Trophoblast cell (in vitro differentiated cells and primary cell): ENCODE results near the gene TPBG. TPM values are rescaled to one million over a fixed set of nuclear protein-coding genes. Genes with fewer than 3 reads are reported as not detected.

Experiments
- DNase-seq, 2 donors: peaks; one replicate each; pipeline ENCODE4 v3.0.0-alpha.2; 2016
- H2AFZ ChIP-seq: 2 replicates; pipeline ENCODE4 v1.6.1; 2013; ENCODE audit warnings: low read length, moderate library complexity, mild to moderate bottlenecking; ENCODE audit not compliant: insufficient read depth, poor library complexity
- H2AK5ac ChIP-seq: 2 replicates; pipeline ENCODE4 v1.6.1; 2013; ENCODE audit warnings: mild to moderate bottlenecking, low read length
- H2BK120ac ChIP-seq: 2 replicates; pipeline ENCODE4 v1.6.1; 2013; ENCODE audit warnings: low read length, mild to moderate bottlenecking, moderate library complexity; ENCODE audit not compliant: insufficient read depth, poor library complexity
- H2BK12ac ChIP-seq: 2 replicates; pipeline ENCODE4 v1.6.1; 2013; ENCODE audit warnings: mild to moderate bottlenecking, low read length, moderate library complexity
- H2BK5ac ChIP-seq: 2 replicates; pipeline ENCODE4 v1.6.1; 2013; ENCODE audit warnings: low read length, low read depth, moderate library complexity, mild to moderate bottlenecking; ENCODE audit not compliant: poor library complexity
- H3K14ac ChIP-seq: 2 replicates; pipeline ENCODE4 v1.6.1; 2013; ENCODE audit warnings: mild to moderate bottlenecking, low read length
- H3K18ac ChIP-seq: 2 replicates; pipeline ENCODE4 v1.6.1; 2013; ENCODE audit warnings: mild to moderate bottlenecking, low read length
- H3K23ac ChIP-seq: 2 replicates; pipeline ENCODE4 v1.6.1; 2013; ENCODE audit warnings: low read length
- H3K27ac ChIP-seq: 2 replicates; pipeline ENCODE4 v1.5.1; 2013; ENCODE audit warnings: low read depth, mild to moderate bottlenecking, inconsistent platforms, low read length, moderate library complexity
- H3K27me3 ChIP-seq: 2 replicates; pipeline ENCODE4 v1.6.1; 2013; ENCODE audit warnings: inconsistent platforms, mild to moderate bottlenecking, low read length, moderate library complexity; ENCODE audit not compliant: insufficient read depth
- H3K36me3 ChIP-seq, 2 experiments: 1 replicate in 1 of 2; 2 replicates in 1 of 2; pipeline ENCODE4 v1.6.1; 2013; ENCODE audit warnings: low read length in 2 of 2, mild to moderate bottlenecking in 2 of 2, moderate library complexity in 1 of 2; ENCODE audit not compliant: insufficient read depth in 2 of 2, control insufficient read depth in 1 of 2
- H3K4ac ChIP-seq: 2 replicates; pipeline ENCODE4 v1.6.1; 2013; ENCODE audit warnings: low read depth, mild to moderate bottlenecking, low read length, moderate library complexity
- H3K4me1 ChIP-seq, 2 experiments: 1 replicate in 1 of 2; 2 replicates in 1 of 2; pipeline ENCODE4 v1.6.1; 2013; ENCODE audit warnings: low read length in 2 of 2, mild to moderate bottlenecking in 2 of 2, moderate library complexity in 1 of 2; ENCODE audit not compliant: insufficient read depth in 2 of 2, control insufficient read depth in 1 of 2
- H3K4me2 ChIP-seq: 2 replicates; pipeline ENCODE4 v1.6.1; 2013; ENCODE audit warnings: inconsistent platforms, mild to moderate bottlenecking, low read length, moderate library complexity
- H3K4me3 ChIP-seq: 2 replicates; pipeline ENCODE4 v1.5.1; 2013; ENCODE audit warnings: mild to moderate bottlenecking, low read depth, low read length, inconsistent platforms
- H3K79me1 ChIP-seq: one replicate; pipeline ENCODE4 v1.6.1; 2013; ENCODE audit warnings: low read length
- H3K79me2 ChIP-seq: 2 replicates; pipeline ENCODE4 v1.6.1; 2013; ENCODE audit warnings: low read length, mild to moderate bottlenecking; ENCODE audit not compliant: control insufficient read depth, insufficient read depth, poor library complexity
- H3K9ac ChIP-seq: 2 replicates; pipeline ENCODE4 v1.6.1; 2013; ENCODE audit warnings: mild to moderate bottlenecking, low read length
- H3K9me3 ChIP-seq: 2 replicates; pipeline ENCODE4 v1.6.1; 2013; ENCODE audit warnings: low read depth, mild to moderate bottlenecking, control low read depth, inconsistent platforms, low read length; ENCODE audit not compliant: insufficient read depth
- H4K12ac ChIP-seq: 2 replicates; pipeline ENCODE4 v1.6.1; 2013; ENCODE audit warnings: low read depth, mild to moderate bottlenecking, low read length, moderate library complexity
- H4K8ac ChIP-seq: 2 replicates; pipeline ENCODE4 v1.6.1; 2013; ENCODE audit warnings: low read depth, mild to moderate bottlenecking, low read length, moderate library complexity
- H4K91ac ChIP-seq: one replicate; pipeline ENCODE4 v1.6.1; 2013; ENCODE audit warnings: low read depth, mild to moderate bottlenecking, low read length, moderate library complexity
- WGBS: extraction: QIAGEN DNeasy Blood & Tissue Kit; methylation state at CpG from one replicate; pipeline ENCODE4 v1.1.7; 2013; ENCODE audit warnings: missing lambda C conversion rate; ENCODE audit not compliant: insufficient read length, insufficient coverage; ENCODE audit errors: extremely low coverage; 5-methylcytosine and 5-hydroxymethylcytosine counted together
- polyA plus RNA-seq: library from polyadenylated mRNA; stranded (reverse); fragments of 200-250 nt; gene quantifications from 2 replicates; pipeline ENCODE4 v1.2.3, GENCODE V29; 2013

The TPBG gene, protein sequence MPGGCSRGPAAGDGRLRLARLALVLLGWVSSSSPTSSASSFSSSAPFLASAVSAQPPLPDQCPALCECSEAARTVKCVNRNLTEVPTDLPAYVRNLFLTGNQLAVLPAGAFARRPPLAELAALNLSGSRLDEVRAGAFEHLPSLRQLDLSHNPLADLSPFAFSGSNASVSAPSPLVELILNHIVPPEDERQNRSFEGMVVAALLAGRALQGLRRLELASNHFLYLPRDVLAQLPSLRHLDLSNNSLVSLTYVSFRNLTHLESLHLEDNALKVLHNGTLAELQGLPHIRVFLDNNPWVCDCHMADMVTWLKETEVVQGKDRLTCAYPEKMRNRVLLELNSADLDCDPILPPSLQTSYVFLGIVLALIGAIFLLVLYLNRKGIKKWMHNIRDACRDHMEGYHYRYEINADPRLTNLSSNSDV
- polyA plus RNA-seq = 36.8 and 40.2 TPM in 2 replicates

DNA sequence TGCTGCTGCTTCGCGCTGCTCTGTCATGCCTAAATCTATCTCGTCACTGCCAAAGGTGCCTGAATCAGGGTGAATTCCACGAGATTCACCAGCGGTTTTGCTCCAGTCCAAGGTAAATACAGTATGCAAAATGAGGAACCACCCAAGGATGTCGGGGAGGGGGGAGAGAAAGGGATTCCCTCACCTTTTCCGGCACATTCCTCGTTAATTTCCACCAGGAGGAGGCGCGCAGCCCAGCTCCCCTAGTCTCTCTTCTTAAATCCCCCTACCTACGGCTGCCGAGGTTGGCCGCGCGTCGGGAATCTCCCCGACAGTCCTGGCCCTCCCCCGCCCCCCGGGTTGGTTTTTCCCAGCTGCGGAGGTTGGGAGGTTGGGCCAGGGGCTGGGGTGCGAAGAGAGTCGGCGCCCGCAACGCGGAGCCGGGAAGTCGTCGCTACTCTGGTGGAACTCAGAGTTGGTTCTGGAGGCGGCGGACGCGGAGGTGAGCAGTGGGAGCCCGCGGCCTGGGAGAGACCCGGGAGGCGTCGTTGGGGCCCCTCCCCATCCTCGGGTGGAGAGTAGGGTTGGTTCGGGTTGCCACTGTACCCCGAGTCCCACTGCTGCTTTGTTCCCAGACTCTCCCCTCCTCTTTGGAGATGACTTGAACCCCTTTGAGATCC lies at the start of gene TPBG:
Gene TPBG (plus strand): TSS at position 390 of the 659 bp plus-strand sequence. CDS start 1,145 bp downstream, outside the sequence.
- Histone ChIP-seq H3K4me3 (peak within 1 kb of the TSS; percentile 78), H3K27me3 (no peaks in the 10 kb centered on the region), H3K18ac (peak within 1 kb of the TSS; percentile 93), H2AK5ac (no peak within 1 kb of the TSS), H3K36me3 (peaks cover 3% of the 10 kb centered on the region in 2 experiments), H4K12ac (peak within 1 kb of the TSS; percentile 79), H3K27ac (peak within 1 kb of the TSS; percentile 90), H3K79me1 (peaks cover 18% of the 10 kb centered on the region), H3K4me1 (peaks cover 3 to 9% of the 10 kb centered on the region in 2 experiments), H3K4me2 (peak within 1 kb of the TSS; percentile 78), H4K8ac (peak within 1 kb of the TSS; percentile 92), H2BK12ac (peak within 1 kb of the TSS; percentile 34), H3K9me3 (peaks cover 2% of the 10 kb centered on the region), H2AFZ (peak within 1 kb of the TSS; percentile 95), H3K4ac (peak within 1 kb of the TSS; percentile 60), H3K9ac (peak within 1 kb of the TSS; percentile 84), H3K14ac (peak within 1 kb of the TSS; percentile 92), H4K91ac (peak within 1 kb of the TSS; percentile 86), H2BK120ac (peak within 1 kb of the TSS; percentile 85), H2BK5ac (peak within 1 kb of the TSS; percentile 61), H3K79me2 (peaks cover 10% of the 10 kb centered on the region), H3K23ac (no peak within 1 kb of the TSS)
- no CpG with 5 or more reads among the region's 41 CpGs for WGBS
- DNase-seq = peak; percentile 56 to 77

DNA sequence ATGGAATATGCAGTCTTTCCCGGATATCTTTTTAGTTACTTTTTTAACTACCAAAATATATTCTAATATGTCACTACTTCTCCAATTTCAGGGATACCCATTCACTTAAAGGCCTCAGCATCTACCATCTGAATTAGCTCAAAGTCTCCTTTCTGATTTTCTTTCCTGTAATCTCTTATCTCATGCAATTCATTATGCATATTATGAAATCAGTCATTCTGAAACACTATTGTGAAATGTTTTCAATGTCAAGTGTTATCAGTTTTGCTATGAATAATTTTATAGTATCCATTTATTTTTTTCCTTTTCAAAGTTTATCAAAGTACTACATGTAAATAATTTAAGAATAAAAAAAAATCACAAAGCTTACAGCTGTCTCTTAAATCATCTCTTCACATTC lies 41.2 kb upstream of the TPBG start:
- Histone ChIP-seq H2BK12ac (no peak overlapping the region), H3K27me3 (no peaks in the 10 kb centered on the region), H3K4me3 (no peak overlapping the region), H3K14ac (no peak overlapping the region), H2BK120ac (no peak overlapping the region), H2BK5ac (no peak overlapping the region), H3K79me1 (no peaks in the 10 kb centered on the region), H3K4ac (no peak overlapping the region), H3K4me1 (no peaks in the 10 kb centered on the region), H3K18ac (no peak overlapping the region), H3K36me3 (no peaks in the 10 kb centered on the region), H3K4me2 (no peak overlapping the region), H2AK5ac (no peak overlapping the region), H4K12ac (no peak overlapping the region), H4K8ac (no peak overlapping the region), H3K79me2 (no peaks in the 10 kb centered on the region), H2AFZ (no peak overlapping the region), H3K27ac (no peak overlapping the region), H4K91ac (no peak overlapping the region), H3K9ac (no peak overlapping the region), H3K9me3 (no peaks in the 10 kb centered on the region), H3K23ac (no peak overlapping the region)
- WGBS = no CpG with 5 or more reads among the region's 1 CpG
- no peak for DNase-seq

DNA sequence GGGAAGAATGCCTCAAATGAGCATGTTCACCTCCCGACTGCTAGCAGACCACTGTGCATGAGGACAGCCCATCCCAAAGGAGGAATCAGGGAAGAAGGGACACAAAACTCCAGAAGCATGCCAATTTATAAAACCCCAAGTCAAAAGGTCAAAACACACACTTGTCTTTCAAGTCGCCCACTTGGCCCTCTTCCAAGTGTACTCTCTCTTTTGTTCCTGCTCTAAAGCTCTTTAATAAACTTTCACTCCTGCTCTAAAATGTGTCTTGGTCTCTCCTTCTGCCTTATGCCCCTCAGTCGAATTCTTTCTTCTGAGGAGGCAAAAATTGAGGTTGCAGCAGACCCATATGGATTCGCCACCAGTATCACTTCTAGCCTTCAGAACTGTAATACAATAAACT lies 33.9 kb upstream of the TPBG start:
- no peak overlapping the region for H3K18ac ChIP-seq
- no peak overlapping the region for H3K9ac ChIP-seq
- H2AK5ac ChIP-seq = no peak overlapping the region
- no peak overlapping the region for H4K8ac ChIP-seq
- H2BK120ac ChIP-seq = no peak overlapping the region
- no peak overlapping the region for H3K23ac ChIP-seq
- no peak overlapping the region for H3K4me2 ChIP-seq
- no peaks in the 10 kb centered on the region for H3K79me2 ChIP-seq
- no peaks in the 10 kb centered on the region for H3K27me3 ChIP-seq
- no peak overlapping the region for H2BK12ac ChIP-seq
- no peaks in the 10 kb centered on the region for H3K36me3 ChIP-seq
- no peak overlapping the region for H3K4ac ChIP-seq
- H3K14ac ChIP-seq = no peak overlapping the region
- no peak overlapping the region for H4K91ac ChIP-seq
- H3K27ac ChIP-seq = no peak overlapping the region
- no peaks in the 10 kb centered on the region for H3K9me3 ChIP-seq
- no peak overlapping the region for H4K12ac ChIP-seq
- no peaks in the 10 kb centered on the region for H3K79me1 ChIP-seq
- H2BK5ac ChIP-seq = no peak overlapping the region
- DNase-seq = no peak
- no peak overlapping the region for H3K4me3 ChIP-seq
- H3K4me1 ChIP-seq = no peaks in the 10 kb centered on the region
- H2AFZ ChIP-seq = no peak overlapping the region
- no CpG with 5 or more reads among the region's 4 CpGs for WGBS

DNA sequence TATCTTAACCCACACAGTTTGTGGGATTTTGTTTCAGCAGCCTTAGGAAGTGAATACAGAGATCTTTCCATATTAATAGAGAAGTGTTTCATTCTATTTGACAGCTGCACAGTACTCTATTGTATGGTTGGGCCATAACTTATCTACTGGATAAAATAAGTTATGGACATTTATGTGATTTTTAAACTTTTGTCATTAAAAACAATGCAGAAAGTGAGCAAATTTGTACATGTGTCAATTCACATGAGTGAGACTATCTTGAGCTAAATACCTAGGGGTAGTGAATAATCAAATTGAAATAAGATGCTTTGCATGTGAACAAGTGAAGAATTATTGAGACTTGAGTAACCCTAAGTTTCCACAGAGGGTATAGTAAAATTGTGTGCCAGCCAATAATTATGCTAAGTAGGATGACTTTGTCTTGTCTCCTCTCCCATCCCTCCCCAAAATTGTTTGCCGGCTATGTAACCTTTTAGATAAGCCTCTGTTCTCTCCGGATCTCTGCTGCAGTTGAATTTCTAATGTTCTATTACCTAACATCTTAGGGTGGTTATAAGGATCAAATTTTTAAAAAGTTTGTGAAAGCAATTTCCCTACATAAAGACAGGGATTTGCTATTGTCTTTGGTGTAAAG lies 33.3 kb upstream of the TPBG start:
- Histone ChIP-seq H4K8ac (no peak overlapping the region), H3K4me1 (no peaks in the 10 kb centered on the region), H2BK120ac (no peak overlapping the region), H4K91ac (no peak overlapping the region), H3K4me3 (no peak overlapping the region), H2AFZ (no peak overlapping the region), H3K36me3 (no peaks in the 10 kb centered on the region), H2AK5ac (no peak overlapping the region), H2BK12ac (no peak overlapping the region), H3K4me2 (no peak overlapping the region), H3K18ac (no peak overlapping the region), H3K9ac (no peak overlapping the region), H3K23ac (no peak overlapping the region), H4K12ac (no peak overlapping the region), H3K9me3 (no peaks in the 10 kb centered on the region), H3K14ac (no peak overlapping the region), H3K27ac (no peak overlapping the region), H3K4ac (no peak overlapping the region), H3K79me2 (no peaks in the 10 kb centered on the region), H2BK5ac (no peak overlapping the region), H3K79me1 (no peaks in the 10 kb centered on the region), H3K27me3 (no peaks in the 10 kb centered on the region)
- no peak for DNase-seq
- no CpG with 5 or more reads among the region's 2 CpGs for WGBS
